Ovary (tissue), 9 donors: ENCODE results near the gene STAT6. TPM values are rescaled to one million over a fixed set of nuclear protein-coding genes. Genes with fewer than 3 reads are reported as not detected.
A peak's percentile ranks its signal among the peaks of the same experiment; 100 is the strongest.

Experiments
- DNase-seq, 5 donors: peaks; one replicate each; pipeline ENCODE4 v3.0.0-alpha.2; 2019 to 2020
- H3K27ac ChIP-seq, 2 donors: fragments of 200-600 bp; one replicate each; pipeline versions ENCODE4 v1.5.1 to v1.8.0; 2019 to 2022
- H3K27me3 ChIP-seq: fragments of 200-600 bp; one replicate; pipeline ENCODE4 v1.8.0; 2022
- H3K36me3 ChIP-seq: fragments of 200-600 bp; sonication (generic); one replicate; pipeline ENCODE4 v1.5.1; 2019
- H3K4me1 ChIP-seq: one replicate; pipeline ENCODE4 v1.8.1; 2013; ENCODE audit warnings: mild to moderate bottlenecking, moderate library complexity; ENCODE audit not compliant: insufficient read depth
- H3K4me3 ChIP-seq: fragments of 200-600 bp; sonication (generic); one replicate; pipeline ENCODE4 v1.5.1; 2017
- H3K9me3 ChIP-seq, 2 donors: fragments of 200-600 bp in 1 of 2; sonication (generic) in 1 of 2; one replicate each; pipeline versions ENCODE4 v1.5.1 to v1.8.1; 2013 to 2019; ENCODE audit warnings: mild to moderate bottlenecking in 1 of 2, moderate library complexity in 1 of 2
- EP300 ChIP-seq: sonication (generic); formaldehyde crosslinking; IDR thresholded peaks from one replicate; pipeline ENCODE4 v1.6.1; 2017; ENCODE audit warnings: antibody characterized with exemption
- POLR2A ChIP-seq: fragments of 450-650 bp; IDR thresholded peaks from one replicate; pipeline ENCODE4 v1.6.1; 2017; ENCODE audit warnings: antibody characterized with exemption, mild to moderate bottlenecking, moderate library complexity
- WGBS, 3 donors: extraction: QIAGEN DNeasy Blood & Tissue Kit in 1 of 3; methylation state at CpG; one replicate each; pipeline versions ENCODE4 v1.1.5 to v1.1.7; 2013 to 2017; 5-methylcytosine and 5-hydroxymethylcytosine counted together
- intact Hi-C, 4 donors: fragments of 100-400 bp; cut with DNase I; formaldehyde crosslinking; loops; one replicate each; pipeline versions ENCODE4 v1.11.0 to v1.15.1; 2022 to 2023
- polyA plus RNA-seq, 2 donors: library from polyadenylated mRNA; stranded (reverse); fragments of 200-250 nt in 1 of 2; fragments of 350-450 nt in 1 of 2; fragmentation: Illumina TruSeq in 1 of 2; extraction: RNeasy Lipid Tissue Mini Kit (QIAGEN cat#74804) in 1 of 2; gene quantifications; one replicate each; pipeline ENCODE4 v1.2.3, GENCODE V29; 2013 to 2014
- total RNA-seq, 7 donors: library from RNA; depleted of rRNA in 2 of 7; stranded (reverse); fragments of >200 nt in 2 of 7; fragmentation: NEBNext Ultra II Directional in 3 of 7; extraction: Animal tissue kit (Norgen Biotek cat#: 25700) in 3 of 7; gene quantifications; one replicate each; pipeline versions ENCODE4 v1.1.0 to v1.2.4, GENCODE V29; 2016 to 2023
- TF ChIP-seq, protein P1 (sequence below), 3 donors: fragments of 450-650 bp in 2 of 3; fragments of 200-600 bp in 1 of 3; IDR thresholded peaks; one replicate each; pipeline versions ENCODE4 v1.5.1 to v1.8.0; 2016 to 2022; ENCODE audit warnings: antibody characterized with exemption in 3 of 3, mild to moderate bottlenecking in 1 of 3
- donor health status: DM: no; HTN: no; CAD: no; lungs with moderate emphysema.
- donor health status: DM: no; HTN: no; CAD: no.
- donor health status: Bipolar disorder and iron deficiency.
- donor health status: DM: yes; HTN: yes; CAD: no.
- donor health status: DM: no; HTN: no; CAD: no.
- donor health status: DM: yes; HTN: yes; CAD: no.

STAT6 gene
- total and polyA plus RNA-seq, 9 donors = 67.4 to 211 (median 166) TPM

DNA sequence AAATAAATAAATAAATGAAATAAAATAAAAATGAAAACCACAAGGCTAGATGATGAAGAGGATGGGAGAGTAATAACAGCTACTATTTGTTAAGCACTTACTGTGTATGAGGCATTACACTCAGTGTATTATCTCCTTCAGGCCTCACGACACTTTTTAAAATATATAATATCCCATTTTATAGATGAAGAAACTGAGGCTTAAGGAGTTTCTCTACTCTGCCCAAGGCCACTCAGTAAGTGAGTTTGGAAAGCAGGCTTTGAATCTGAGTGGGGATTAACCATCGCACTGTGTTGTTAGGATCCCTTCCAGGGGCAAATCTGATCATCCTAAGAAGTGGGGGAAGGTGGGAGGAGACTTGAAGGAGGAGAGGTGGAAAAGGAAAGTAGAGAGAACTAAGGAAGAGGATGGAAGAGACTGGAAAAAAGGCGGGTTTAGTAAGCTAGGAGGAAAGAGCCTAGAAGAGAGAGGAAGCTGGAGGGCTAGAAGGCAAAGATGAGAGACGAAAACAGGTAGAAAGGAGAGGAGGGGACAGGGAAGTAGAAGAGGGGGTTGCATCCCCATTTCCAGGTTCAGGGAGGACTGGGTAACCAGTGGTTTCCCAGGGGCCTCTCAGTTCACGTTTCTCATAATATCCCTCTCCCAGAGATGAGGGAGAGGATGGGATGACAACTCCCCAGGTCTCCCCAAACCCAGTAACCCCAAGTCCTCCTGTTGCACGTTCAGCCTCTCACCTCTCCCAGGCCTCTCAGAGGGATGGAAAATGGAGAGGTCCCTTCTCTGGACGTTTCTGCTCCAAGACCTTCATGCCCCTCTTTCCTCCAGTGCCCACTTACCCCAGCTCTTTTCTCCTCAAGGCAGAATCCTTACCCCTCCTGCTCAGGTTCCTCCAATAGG lies 1.7 kb downstream of the STAT6 start:
- DNase-seq = no peak
- peak overlapping the region; percentile 49 for H3K4me3 ChIP-seq
- no peaks in the 10 kb centered on the region for H3K36me3 ChIP-seq
- H3K4me1 ChIP-seq = peaks cover 2% of the 10 kb centered on the region
- intact Hi-C loops = loop anchor here in 3 of 4 donors (2.0 to 5.0 kb wide), 5 partner anchors 21 to 102 kb away; partner anchors contain the start of genes NAB2 (in 1 of the 3) and ZBTB39 (in 1 of the 3)
- no peaks in the 10 kb centered on the region for H3K27me3 ChIP-seq
- no peaks in the 10 kb centered on the region for H3K9me3 ChIP-seq
- TF ChIP-seq EP300 = no peak
- TF ChIP-seq POLR2A = no peak
- TF ChIP-seq, protein P1, sequence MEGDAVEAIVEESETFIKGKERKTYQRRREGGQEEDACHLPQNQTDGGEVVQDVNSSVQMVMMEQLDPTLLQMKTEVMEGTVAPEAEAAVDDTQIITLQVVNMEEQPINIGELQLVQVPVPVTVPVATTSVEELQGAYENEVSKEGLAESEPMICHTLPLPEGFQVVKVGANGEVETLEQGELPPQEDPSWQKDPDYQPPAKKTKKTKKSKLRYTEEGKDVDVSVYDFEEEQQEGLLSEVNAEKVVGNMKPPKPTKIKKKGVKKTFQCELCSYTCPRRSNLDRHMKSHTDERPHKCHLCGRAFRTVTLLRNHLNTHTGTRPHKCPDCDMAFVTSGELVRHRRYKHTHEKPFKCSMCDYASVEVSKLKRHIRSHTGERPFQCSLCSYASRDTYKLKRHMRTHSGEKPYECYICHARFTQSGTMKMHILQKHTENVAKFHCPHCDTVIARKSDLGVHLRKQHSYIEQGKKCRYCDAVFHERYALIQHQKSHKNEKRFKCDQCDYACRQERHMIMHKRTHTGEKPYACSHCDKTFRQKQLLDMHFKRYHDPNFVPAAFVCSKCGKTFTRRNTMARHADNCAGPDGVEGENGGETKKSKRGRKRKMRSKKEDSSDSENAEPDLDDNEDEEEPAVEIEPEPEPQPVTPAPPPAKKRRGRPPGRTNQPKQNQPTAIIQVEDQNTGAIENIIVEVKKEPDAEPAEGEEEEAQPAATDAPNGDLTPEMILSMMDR (IDR thresholded peaks at IDR 0.05) = no peak
- WGBS, 3 donors = 40 to 49% (median 47%) methylated on average over 7 of the region's 7 CpGs
- H3K27ac ChIP-seq = peak overlapping the region in 1 of 2 donors; percentile 99

DNA sequence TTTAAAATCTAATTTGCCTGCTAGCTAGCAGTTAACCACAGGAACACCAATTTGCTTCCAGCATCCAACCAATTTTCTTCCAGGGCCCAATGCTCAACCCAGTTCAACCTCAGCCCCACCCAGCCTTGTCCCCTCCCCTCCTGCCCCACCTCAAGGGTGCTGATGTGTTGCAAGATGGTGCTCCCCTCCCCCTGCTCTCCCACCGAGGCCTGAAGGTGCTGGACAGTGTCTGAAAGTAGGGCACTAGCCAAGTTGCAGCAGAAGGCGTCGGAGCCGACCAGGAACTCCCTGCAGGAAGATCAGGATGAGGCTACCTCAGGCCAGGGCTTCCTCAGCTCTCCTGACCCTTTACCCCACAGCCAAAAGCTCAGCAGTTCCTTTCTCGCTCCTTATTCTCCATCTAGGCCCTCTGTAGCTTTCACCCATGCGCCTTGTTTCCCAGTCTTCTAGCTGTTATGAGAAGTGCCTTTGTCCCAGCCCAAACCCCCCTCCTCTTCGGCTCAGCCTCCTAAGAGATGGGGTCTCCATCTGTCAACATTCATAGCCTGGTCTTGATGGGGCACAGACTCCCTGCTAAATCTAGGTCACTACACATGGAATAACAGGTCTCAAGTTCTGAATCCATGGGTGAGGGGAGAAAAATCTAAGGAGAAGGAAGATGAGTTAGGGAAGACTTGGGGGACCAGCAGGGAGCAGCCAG lies 3.6 kb downstream of the STAT6 start:
- Histone ChIP-seq H3K4me3 (no peak overlapping the region), H3K27ac (no peak overlapping the region), H3K27me3 (no peaks in the 10 kb centered on the region), H3K4me1 (peaks cover 2% of the 10 kb centered on the region), H3K9me3 (no peaks in the 10 kb centered on the region), H3K36me3 (no peaks in the 10 kb centered on the region)
- peak in 2 of 5 donors; percentile 21 to 28 for DNase-seq
- intact Hi-C loops = loop anchor here in 1 of 4 donors (2.0 kb wide), 1 partner anchor 19 kb away; the partner anchor contains the start of gene NAB2
- no peak for TF ChIP-seq EP300
- TF ChIP-seq, protein P1 (IDR thresholded peaks at IDR 0.05) = no peak
- no peak for TF ChIP-seq POLR2A
- 57 to 63% (median 61%) methylated on average over 7 of the region's 7 CpGs for WGBS, 3 donors

DNA sequence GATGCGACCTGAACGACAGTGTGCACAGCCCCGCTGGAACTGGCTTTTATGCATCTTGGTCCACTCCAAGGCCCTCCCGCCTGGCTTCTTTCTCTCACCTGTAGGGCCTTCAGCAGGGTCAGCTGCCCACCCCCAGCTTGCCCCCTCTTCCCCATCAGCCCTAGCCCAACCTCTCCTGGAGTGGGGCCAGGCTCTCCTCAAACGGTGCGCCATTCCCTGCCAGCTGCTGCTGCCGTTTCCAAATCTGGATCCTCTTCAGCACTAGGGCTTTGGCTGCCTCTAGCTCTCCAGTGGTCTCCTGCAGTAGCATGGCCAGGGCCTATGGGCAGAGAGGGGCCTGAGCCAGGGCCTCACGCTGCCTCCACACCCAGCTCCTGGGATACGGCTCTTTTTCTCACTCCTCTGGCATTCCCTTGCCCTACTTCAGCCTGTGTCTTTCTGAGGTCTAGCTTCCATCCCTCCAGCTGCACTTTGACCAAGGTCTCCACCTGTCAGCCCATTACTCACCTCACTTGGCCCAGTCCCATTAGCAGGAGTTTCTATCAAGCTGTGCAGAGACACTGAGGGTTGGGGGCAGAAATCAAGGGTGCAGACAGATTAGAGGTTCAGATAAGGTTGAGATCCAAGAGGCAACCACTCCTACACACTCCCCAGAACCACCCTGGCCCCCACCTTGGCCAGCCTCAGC lies 5.0 kb downstream of the STAT6 start:
- Histone ChIP-seq H3K4me3 (no peak overlapping the region), H3K27me3 (no peaks in the 10 kb centered on the region), H3K4me1 (peaks cover 2% of the 10 kb centered on the region), H3K36me3 (no peaks in the 10 kb centered on the region), H3K27ac (no peak overlapping the region), H3K9me3 (no peaks in the 10 kb centered on the region)
- peak in 1 of 5 donors; percentile 22 for DNase-seq
- no peak for TF ChIP-seq EP300
- TF ChIP-seq, protein P1 (IDR thresholded peaks at IDR 0.05) = no peak
- TF ChIP-seq POLR2A = no peak
- WGBS, 3 donors = 69 to 73% (median 71%) methylated on average over 9 of the region's 9 CpGs
- intact Hi-C loops = loop anchor here in 1 of 4 donors (2.0 kb wide), 1 partner anchor 17 kb away; the partner anchor contains the start of gene NAB2
